Brain microvascular endothelial cell (primary cell): Measurements from ENCODE around the gene NXPH4.

Experiments
- DNase-seq: peaks from one replicate; pipeline ENCODE4 v3.0.0-alpha.2; 2020
- H3K27ac ChIP-seq: fragments of 250-450 bp; sonication (Bioruptor Pico); 2 replicates; pipeline ENCODE4 v1.5.1; 2020; ENCODE audit warnings: mild to moderate bottlenecking, moderate library complexity
- H3K27me3 ChIP-seq: fragments of 250-450 bp; sonication (Bioruptor Pico); replicated peaks from 2 replicates; pipeline ENCODE4 v1.5.1; 2020; ENCODE audit warnings: mild to moderate bottlenecking
- H3K36me3 ChIP-seq: fragments of 250-450 bp; sonication (Bioruptor Pico); replicated peaks from 2 replicates; pipeline ENCODE4 v1.5.1; 2020; ENCODE audit warnings: mild to moderate bottlenecking
- H3K4me3 ChIP-seq: 2 replicates; pipeline ENCODE4 v1.5.1; 2011; ENCODE audit warnings: low read depth, mild to moderate bottlenecking, control low read depth, low read length, moderate library complexity
- CTCF ChIP-seq: IDR thresholded peaks from 2 replicates; pipeline ENCODE4 v1.5.1; 2011; ENCODE audit warnings: low read depth, mild to moderate bottlenecking, moderate library complexity, low read length, control low read depth, inconsistent platforms; ENCODE audit errors: missing control alignments
- in situ Hi-C: cut with HindIII; loops from 2 replicates; pipeline ENCODE4 v1.10.0; 2017; ENCODE audit warnings: low sequenced_read_pairs, low pct_ligation_motif_present

The NXPH4 gene

DNA sequence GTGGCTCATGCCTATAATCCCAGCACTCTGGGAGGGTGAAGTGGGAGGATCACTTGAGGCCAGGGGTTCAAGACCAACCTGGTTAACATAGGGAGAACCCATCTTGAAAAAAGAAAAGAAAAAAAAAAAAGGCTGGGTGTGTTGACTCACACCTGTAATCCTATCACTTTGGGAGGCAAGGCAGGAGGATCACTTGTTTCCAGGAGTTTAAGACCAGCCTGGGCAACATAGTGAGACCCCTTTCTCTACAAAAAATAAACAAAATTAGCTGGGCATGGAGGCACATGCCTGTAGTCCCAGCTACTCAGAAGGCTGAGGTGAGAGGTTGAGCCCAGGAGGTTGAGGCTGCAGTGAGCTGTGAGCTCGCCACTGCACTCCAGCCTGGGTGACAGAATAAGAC is 46.2 kb upstream of the NXPH4 start:
- no peak for TF ChIP-seq CTCF
- DNase-seq = no peak
- H3K27ac ChIP-seq = no peak overlapping the region
- in situ Hi-C loops = no loop called here
- H3K27me3 ChIP-seq = no peaks in the 10 kb centered on the region
- H3K36me3 ChIP-seq = peaks cover 59% of the 10 kb centered on the region
- H3K4me3 ChIP-seq = no peak overlapping the region

- H3K36me3 ChIP-seq = peaks cover 60% of the 10 kb centered on the region
- DNase-seq = no peak
- no peaks in the 10 kb centered on the region for H3K27me3 ChIP-seq
- in situ Hi-C loops = no loop called here
- no peak for TF ChIP-seq CTCF
- H3K27ac ChIP-seq = no peak overlapping the region
- no peak overlapping the region for H3K4me3 ChIP-seq
Measured at GRCh38 chr12:57170927-57171326, 45.7 kb upstream of the NXPH4 start.

DNA sequence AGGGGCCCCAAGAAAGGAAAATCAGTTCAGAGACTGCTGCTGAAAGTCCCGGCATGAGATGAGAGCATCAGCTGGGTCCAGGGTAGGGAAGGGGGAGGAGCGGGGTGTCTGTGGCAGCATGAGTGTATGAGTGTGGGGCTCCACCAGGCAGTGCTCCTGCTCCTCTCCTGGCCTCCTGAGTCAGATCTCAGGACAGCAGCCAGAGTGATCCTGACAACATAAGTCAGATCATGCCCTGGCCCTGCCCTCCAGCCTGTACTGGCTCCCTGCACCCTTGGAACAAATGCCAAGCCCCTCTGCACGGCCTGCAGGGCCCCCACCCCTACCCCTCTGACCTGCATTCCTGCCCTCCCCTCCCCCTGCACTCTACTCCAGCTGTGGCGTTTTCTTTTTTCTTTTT is 44.9 kb upstream of the NXPH4 start:
- no peak for TF ChIP-seq CTCF
- no peak for DNase-seq
- H3K36me3 ChIP-seq = peaks cover 60% of the 10 kb centered on the region
- H3K27ac ChIP-seq = no peak overlapping the region
- in situ Hi-C loops = no loop called here
- H3K4me3 ChIP-seq = no peak overlapping the region
- no peaks in the 10 kb centered on the region for H3K27me3 ChIP-seq

GRCh38 chr12:57173089-57173488 is 43.5 kb upstream of the NXPH4 start:
- no peak overlapping the region for H3K4me3 ChIP-seq
- H3K27ac ChIP-seq = no peak overlapping the region
- peak; percentile 80 for TF ChIP-seq CTCF
- DNase-seq = no peak
- in situ Hi-C loops = no loop called here
- H3K36me3 ChIP-seq = peaks cover 60% of the 10 kb centered on the region
- no peaks in the 10 kb centered on the region for H3K27me3 ChIP-seq

DNA sequence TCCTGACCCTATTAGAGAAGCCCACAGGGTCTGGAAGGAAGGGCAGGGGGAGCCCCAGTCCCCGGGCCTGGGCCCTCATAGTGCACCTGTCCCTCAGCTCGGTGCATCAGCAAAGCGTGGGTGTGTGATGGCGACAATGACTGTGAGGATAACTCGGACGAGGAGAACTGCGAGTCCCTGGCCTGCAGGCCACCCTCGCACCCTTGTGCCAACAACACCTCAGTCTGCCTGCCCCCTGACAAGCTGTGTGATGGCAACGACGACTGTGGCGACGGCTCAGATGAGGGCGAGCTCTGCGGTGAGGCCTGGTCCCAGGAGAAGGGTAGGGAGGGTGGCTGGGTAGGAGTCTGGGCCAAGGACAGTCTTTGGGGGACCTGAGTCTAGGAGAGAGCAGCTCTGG is 42.9 kb upstream of the NXPH4 start:
- H3K4me3 ChIP-seq = no peak overlapping the region
- no peak for TF ChIP-seq CTCF
- in situ Hi-C loops = no loop called here
- no peak for DNase-seq
- no peak overlapping the region for H3K27ac ChIP-seq
- H3K36me3 ChIP-seq = peaks cover 61% of the 10 kb centered on the region
- no peaks in the 10 kb centered on the region for H3K27me3 ChIP-seq

GRCh38 chr12:57175428-57176138 is 41.0 kb upstream of the NXPH4 start:
- in situ Hi-C loops = no loop called here
- H3K27me3 ChIP-seq = no peaks in the 10 kb centered on the region
- H3K27ac ChIP-seq = no peak overlapping the region
- H3K36me3 ChIP-seq = peaks cover 69% of the 10 kb centered on the region
- peak; percentile 89 for TF ChIP-seq CTCF
- no peak overlapping the region for H3K4me3 ChIP-seq
- DNase-seq = peak; percentile 44
